ENCODE measurements around the gene ZFR2.
"Not testable (repeated sequence)": the region's sequence is repeated elsewhere in the genome, so short reads cannot be mapped to it uniquely, and the experiment has no call there.

The ZFR2 gene

GRCh38 chr19:3770136-3770999 lies 98.5 kb downstream of the ZFR2 start:
- DNase-seq: no peak

GRCh38 chr19:3769494-3769893 lies 99.3 kb downstream of the ZFR2 start:
- DNase-seq: no peak

DNA sequence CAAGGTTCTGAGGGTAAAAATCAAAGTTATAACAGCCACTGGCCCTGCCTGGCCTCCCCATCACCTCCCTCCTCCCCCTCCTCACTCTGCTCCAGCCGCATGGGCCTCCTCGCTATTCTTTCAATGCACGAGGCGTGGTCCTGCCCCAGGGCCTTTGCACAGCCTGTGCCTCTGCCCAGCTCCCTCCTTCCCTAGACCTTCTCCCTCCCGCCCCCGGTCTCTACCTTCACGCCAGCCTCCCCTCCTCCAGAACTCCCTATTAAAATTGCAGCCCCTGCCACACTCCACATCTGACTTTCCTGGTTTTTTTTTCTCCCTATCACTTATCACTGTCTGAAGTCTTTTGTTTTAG lies 100.1 kb downstream of the ZFR2 start:
- DNase-seq: no peak

GRCh38 chr19:3768015-3768747 lies 100.7 kb downstream of the ZFR2 start:
- no peak for DNase-seq

GRCh38 chr19:3767050-3767449 lies 101.8 kb downstream of the ZFR2 start:
- no peak for DNase-seq

GRCh38 chr19:3766520-3766919 lies 102.3 kb downstream of the ZFR2 start:
- no peak for DNase-seq

GRCh38 chr19:3765757-3766156 lies 103.1 kb downstream of the ZFR2 start:
- not testable (repeated sequence) for DNase-seq

DNA sequence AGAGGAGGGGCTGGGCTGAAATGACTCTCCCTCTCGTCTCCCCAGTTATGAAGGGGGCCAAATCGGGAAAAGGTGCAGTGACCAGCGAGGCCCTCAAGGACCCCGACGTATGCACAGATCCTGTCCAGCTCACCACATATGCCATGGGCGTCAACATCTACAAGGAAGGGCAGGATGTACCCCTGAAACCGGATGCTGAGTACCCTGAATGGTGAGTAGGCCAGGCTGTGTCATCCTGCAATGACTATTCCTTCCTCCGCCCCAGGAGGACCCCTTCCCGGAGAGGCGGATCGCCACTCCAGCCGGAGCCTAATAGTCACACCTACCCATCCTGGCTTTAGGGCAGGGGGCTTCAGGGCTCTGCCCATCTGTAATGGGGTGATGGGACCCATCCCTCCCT lies 103.7 kb downstream of the ZFR2 start:
- no peak for DNase-seq

- DNase-seq: peak; percentile 100
Observed at GRCh38 chr19:3762501-3763459, 106.1 kb downstream of the ZFR2 start, which contains the start of gene MRPL54. MRPL54 (plus strand) TSS chr19:3762682; CDS start chr19:3762701, 19 bp downstream.

DNA sequence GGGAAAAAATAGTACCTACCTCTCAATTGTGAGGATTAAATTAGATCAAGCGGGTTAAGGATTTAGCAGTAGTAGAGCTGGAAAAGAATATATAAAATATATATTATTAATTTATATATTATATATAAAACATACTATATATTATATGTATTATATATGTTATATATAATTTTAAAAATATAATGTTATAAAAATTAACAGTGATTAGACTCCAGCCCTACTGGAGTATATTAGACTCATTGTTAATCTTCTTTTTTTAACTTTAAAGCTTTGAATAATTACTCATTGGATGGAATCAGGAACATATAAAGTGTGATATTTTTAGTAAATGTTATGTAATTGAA lies 106.7 kb downstream of the ZFR2 start:
- DNase-seq: no peak

GRCh38 chr19:3761382-3762129 lies 107.3 kb downstream of the ZFR2 start, which contains the start of gene APBA3:
APBA3 (minus strand) TSS chr19:3761692; CDS start chr19:3760264, 1,428 bp downstream.
- DNase-seq: peak; percentile 100

GRCh38 chr19:3760871-3761361 lies 107.9 kb downstream of the ZFR2 start:
- no peak for DNase-seq

DNA sequence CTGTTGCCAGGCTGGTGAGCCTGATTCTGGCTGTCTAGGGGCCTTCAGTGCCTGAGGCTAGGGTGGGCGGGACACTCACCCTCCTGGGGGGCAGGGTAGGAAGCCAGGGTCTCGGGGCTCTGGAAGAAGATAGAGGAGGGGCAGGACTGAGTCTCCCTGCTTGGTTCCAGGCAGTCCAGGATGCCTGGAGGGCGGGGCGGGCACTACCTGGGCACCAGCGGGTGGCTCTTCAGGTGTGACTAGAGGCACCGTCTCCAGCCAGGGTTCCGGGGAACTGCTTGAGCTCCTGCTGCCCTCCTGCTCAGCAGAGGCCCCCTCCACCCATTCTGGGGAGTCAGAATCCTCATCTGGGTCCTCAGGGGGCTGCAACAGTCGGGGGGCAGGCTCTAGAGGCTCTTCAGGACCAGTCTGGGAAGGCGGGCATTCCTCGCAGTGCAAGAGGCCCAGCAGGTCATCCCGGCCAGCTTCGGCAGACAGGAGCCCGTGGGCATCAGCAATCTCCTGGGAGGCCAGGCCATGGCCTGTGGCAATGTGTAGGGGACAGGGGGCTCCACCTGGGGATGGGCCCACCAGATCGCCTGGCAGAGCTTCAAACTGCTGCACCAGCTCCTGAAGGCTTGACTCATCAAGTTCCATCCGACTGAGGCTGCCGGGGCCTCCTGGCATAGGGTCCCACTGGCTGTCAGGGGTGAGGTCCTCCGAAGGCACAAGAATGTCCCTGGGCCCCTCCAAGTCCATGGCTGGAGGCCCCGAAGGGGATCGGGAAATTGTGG lies 109.2 kb downstream of the ZFR2 start:
- no peak for DNase-seq

DNA sequence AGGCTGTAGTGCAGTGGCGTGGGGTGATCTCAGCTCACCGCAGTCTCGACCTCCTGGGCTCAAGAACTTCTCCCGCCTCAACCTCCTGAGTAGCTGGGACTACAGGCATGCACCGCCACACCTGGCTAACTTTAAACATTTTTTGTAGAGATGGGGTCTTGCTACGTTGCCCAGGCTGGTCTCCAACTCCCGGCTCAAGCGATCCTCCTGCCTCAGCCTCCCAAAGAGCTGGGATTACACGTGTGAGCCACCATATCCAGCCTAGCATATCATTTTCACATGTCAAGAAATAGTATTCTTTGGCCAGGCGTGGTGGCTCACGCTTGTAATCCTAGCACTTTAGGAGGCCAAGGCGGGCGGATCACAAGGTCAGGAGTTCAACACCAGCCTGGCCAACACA lies 110.5 kb downstream of the ZFR2 start:
- not testable (repeated sequence) for DNase-seq

DNA sequence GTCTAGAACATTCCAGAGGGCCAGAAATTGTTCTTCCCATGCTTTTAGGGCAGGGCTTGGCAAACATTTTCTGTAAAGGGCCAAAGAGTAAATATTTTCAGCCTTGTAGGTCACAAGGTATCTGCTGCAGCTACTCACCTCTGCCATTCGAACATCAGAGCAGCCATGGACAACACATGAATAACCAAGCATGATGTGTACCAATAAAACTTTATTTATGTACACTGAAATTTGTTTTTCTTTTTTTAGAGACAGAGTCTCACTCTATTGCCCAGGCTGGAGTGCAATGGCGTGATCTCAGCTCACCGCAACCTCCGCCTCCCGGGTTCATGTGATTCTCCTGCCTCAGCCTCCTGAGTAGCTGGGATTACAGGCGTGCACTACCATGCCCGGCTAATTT lies 111.1 kb downstream of the ZFR2 start:
- not testable (repeated sequence) for DNase-seq
